CD4-positive, CD25-positive, alpha-beta regulatory T cell (primary cell): Measurements from ENCODE around the gene ANAPC7. TPM values are rescaled to one million over a fixed set of nuclear protein-coding genes. Genes with fewer than 3 reads are reported as not detected.

Experiments
- ATAC-seq, 2 donors: fragments of 150-1000 bp; cut with Tn5 transposase; one replicate each; pipeline ENCODE4 v1.10.0; 2021; ENCODE audit warnings: low read depth in 2 of 2, moderate number of reproducible peaks in 2 of 2, moderate library complexity in 1 of 2
- DNase-seq, 3 donors: peaks; one replicate each; pipeline versions ENCODE4 v3.0.0 to v3.0.0-alpha.2; 2012 to 2022; ENCODE audit warnings: mixed read lengths in 1 of 3
- H3K27ac ChIP-seq: one replicate; pipeline ENCODE4 v1.7.0; 2013; ENCODE audit warnings: mild to moderate bottlenecking, low read length; ENCODE audit not compliant: insufficient read depth, poor library complexity, severe bottlenecking
- H3K27me3 ChIP-seq: one replicate; pipeline ENCODE4 v1.7.0; 2013; ENCODE audit warnings: low read length; ENCODE audit not compliant: control insufficient read depth, insufficient read depth
- H3K36me3 ChIP-seq: one replicate; pipeline ENCODE4 v1.7.0; 2013; ENCODE audit warnings: mild to moderate bottlenecking, low read length, moderate library complexity; ENCODE audit not compliant: control insufficient read depth, insufficient read depth
- H3K4me1 ChIP-seq: 2 replicates; pipeline ENCODE4 v1.7.0; 2013; ENCODE audit warnings: mild to moderate bottlenecking, low read length; ENCODE audit not compliant: insufficient read depth, control insufficient read depth, poor library complexity, severe bottlenecking
- H3K4me3 ChIP-seq: one replicate; pipeline ENCODE4 v1.7.0; 2013; ENCODE audit warnings: low read depth, mild to moderate bottlenecking, low read length, moderate library complexity
- H3K9me3 ChIP-seq, 2 experiments: 1 replicate in 1 of 2; 2 replicates in 1 of 2; pipeline ENCODE4 v1.7.0; 2013; ENCODE audit warnings: low read length in 2 of 2, mild to moderate bottlenecking in 1 of 2, moderate library complexity in 1 of 2; ENCODE audit not compliant: control insufficient read depth in 2 of 2
- H3K27ac Mint-ChIP-seq, 3 donors: one replicate each; pipeline ENCODE4 v1.8.0; 2020 to 2022; ENCODE audit warnings: mild to moderate bottlenecking in 3 of 3, mixed read lengths in 3 of 3, moderate library complexity in 2 of 3
- H3K27me3 Mint-ChIP-seq: one replicate; pipeline ENCODE4 v1.8.0; 2022; ENCODE audit warnings: mild to moderate bottlenecking, mixed read lengths
- H3K36me3 Mint-ChIP-seq: one replicate; pipeline ENCODE4 v1.8.0; 2020; ENCODE audit warnings: mixed read lengths
- H3K4me1 Mint-ChIP-seq, 4 donors: one replicate each; pipeline ENCODE4 v1.8.0; 2020 to 2022; ENCODE audit warnings: mixed read lengths in 4 of 4, mild to moderate bottlenecking in 1 of 4
- H3K4me3 Mint-ChIP-seq, 4 donors: one replicate each; pipeline ENCODE4 v1.8.0; 2020 to 2022; ENCODE audit warnings: mild to moderate bottlenecking in 4 of 4, mixed read lengths in 4 of 4, moderate library complexity in 3 of 4
- H3K9me3 Mint-ChIP-seq, 7 donors: one replicate each; pipeline ENCODE4 v1.8.0; 2020 to 2022; ENCODE audit warnings: mixed read lengths in 7 of 7, mild to moderate bottlenecking in 3 of 7, moderate library complexity in 2 of 7
- polyA plus RNA-seq, 4 donors: library from polyadenylated mRNA; unstranded; fragments of 300-500 nt; fragmentation: Illumina TruSeq; gene quantifications; one replicate each; pipeline ENCODE4 v1.2.3, GENCODE V29; 2021
- total RNA-seq: library from RNA; stranded (reverse); gene quantifications from one replicate; pipeline ENCODE4 v1.2.3, GENCODE V29; 2022

Gene ANAPC7
- total and polyA plus RNA-seq, 5 donors from 2014 or later = 25.3 to 38.4 (median 26.5) TPM

GRCh38 chr12:110329710-110330109 is 73.8 kb downstream of the ANAPC7 start:
- Mint-ChIP-seq H3K27me3 (no peaks in the 10 kb centered on the region), H3K9me3 (no peaks in the 10 kb centered on the region), H3K27ac (peak overlapping the region in 1 of 3 donors; percentile 33), H3K36me3 (peaks cover 44% of the 10 kb centered on the region), H3K4me1 (peaks cover 5 to 25% (median 18%) of the 10 kb centered on the region in 4 donors), H3K4me3 (no peak overlapping the region)
- Histone ChIP-seq H3K4me3 (no peak overlapping the region), H3K9me3 (no peaks in the 10 kb centered on the region), H3K27me3 (no peaks in the 10 kb centered on the region), H3K4me1 (no peaks in the 10 kb centered on the region), H3K27ac (no peak overlapping the region), H3K36me3 (peaks cover 77% of the 10 kb centered on the region)
- ATAC-seq (no peak), DNase-seq (no peak)

Other genes with a start within 250 kb of the ANAPC7 start
- gene ATP2A2, start 122.5 kb downstream of the ANAPC7 start, total RNA-seq = 119 TPM
- gene ATP2A2, start 122.5 kb downstream of the ANAPC7 start, polyA plus RNA-seq = 1 to 10 TPM; 3.3 to 5.4 (median 4.2) TPM
- 249 TPM for gene ARPC3, start 46.6 kb upstream of the ANAPC7 start, total RNA-seq
- 100 to 1,000 TPM; 721 to 975 (median 866) TPM for gene ARPC3, start 46.6 kb upstream of the ANAPC7 start, polyA plus RNA-seq
- gene GPN3, start 64.5 kb upstream of the ANAPC7 start, total RNA-seq = 4.7 TPM
- 10 to 100 TPM; 20.6 to 31.0 (median 26.4) TPM for gene GPN3, start 64.5 kb upstream of the ANAPC7 start, polyA plus RNA-seq
- 3.1 TPM for gene FAM216A, start 65.1 kb upstream of the ANAPC7 start, total RNA-seq
- 1 to 10 TPM; 4.2 to 9.8 (median 6.8) TPM for gene FAM216A, start 65.1 kb upstream of the ANAPC7 start, polyA plus RNA-seq
- 102 TPM for gene VPS29, start 98.4 kb upstream of the ANAPC7 start, total RNA-seq
- gene VPS29, start 98.4 kb upstream of the ANAPC7 start, polyA plus RNA-seq = 100 to 1,000 TPM; 194 to 239 (median 210) TPM
- gene RAD9B, start 98.6 kb upstream of the ANAPC7 start, total RNA-seq = 0.35 TPM
- 1 to 10 TPM in 3 of 4 donors, under 1 TPM in 1; 0.91 to 1.2 (median 1.1) TPM for gene RAD9B, start 98.6 kb upstream of the ANAPC7 start, polyA plus RNA-seq
- gene PPTC7, start 179.6 kb upstream of the ANAPC7 start, total RNA-seq = 42.3 TPM
- gene PPTC7, start 179.6 kb upstream of the ANAPC7 start, polyA plus RNA-seq = 10 to 100 TPM in 1 of 4 donors, 1 to 10 TPM in 3; 6.7 to 10.3 (median 8.4) TPM
- 1.6 TPM for gene TCTN1, start 210.4 kb upstream of the ANAPC7 start, total RNA-seq
- 1 to 10 TPM; 2.7 to 5.8 (median 4.0) TPM for gene TCTN1, start 210.4 kb upstream of the ANAPC7 start, polyA plus RNA-seq